ENCODE measurements around the gene JSRP1. TPM values are rescaled to one million over a fixed set of nuclear protein-coding genes. Genes with fewer than 3 reads are reported as not detected.

JSRP1 gene
- total and polyA plus RNA-seq, 2 experiments from 2014 or later, result 2.4 to 3.1 TPM

DNA sequence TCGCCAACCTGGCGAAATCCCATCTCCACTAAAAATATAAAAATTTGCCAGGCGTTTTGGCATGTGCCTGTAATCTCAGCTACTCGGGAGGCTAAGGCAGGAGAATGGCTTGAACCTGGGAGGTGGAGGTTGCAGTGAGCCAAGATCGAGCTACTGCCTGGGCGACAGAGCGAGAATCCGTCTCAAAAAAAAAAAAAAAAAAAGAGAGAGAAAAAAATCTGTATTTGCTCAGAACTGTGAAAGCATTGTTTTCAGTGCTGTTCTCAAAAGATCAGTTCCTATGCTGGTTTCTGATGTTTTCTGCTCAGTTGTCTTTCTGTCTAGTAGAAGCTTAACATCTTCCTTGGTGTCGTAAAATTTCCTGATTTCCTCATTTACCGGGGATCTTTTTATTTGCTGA lies 17.0 kb downstream of the JSRP1 start:
- peaks cover 15% of the 10 kb centered on the region; the same call in 2 of the 3 replicates for H3K9me3 Mint-ChIP-seq
- TF ChIP-seq, protein P1, sequence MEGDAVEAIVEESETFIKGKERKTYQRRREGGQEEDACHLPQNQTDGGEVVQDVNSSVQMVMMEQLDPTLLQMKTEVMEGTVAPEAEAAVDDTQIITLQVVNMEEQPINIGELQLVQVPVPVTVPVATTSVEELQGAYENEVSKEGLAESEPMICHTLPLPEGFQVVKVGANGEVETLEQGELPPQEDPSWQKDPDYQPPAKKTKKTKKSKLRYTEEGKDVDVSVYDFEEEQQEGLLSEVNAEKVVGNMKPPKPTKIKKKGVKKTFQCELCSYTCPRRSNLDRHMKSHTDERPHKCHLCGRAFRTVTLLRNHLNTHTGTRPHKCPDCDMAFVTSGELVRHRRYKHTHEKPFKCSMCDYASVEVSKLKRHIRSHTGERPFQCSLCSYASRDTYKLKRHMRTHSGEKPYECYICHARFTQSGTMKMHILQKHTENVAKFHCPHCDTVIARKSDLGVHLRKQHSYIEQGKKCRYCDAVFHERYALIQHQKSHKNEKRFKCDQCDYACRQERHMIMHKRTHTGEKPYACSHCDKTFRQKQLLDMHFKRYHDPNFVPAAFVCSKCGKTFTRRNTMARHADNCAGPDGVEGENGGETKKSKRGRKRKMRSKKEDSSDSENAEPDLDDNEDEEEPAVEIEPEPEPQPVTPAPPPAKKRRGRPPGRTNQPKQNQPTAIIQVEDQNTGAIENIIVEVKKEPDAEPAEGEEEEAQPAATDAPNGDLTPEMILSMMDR (conservative IDR thresholded peaks at IDR 0.05; ENCODE audit: low read depth in 2 of 2), result no peak
- TF ChIP-seq CREB1 (CRISPR knock-in tag; IDR thresholded peaks at IDR 0.05; ENCODE audit: low read depth), result no peak
- no peak for TF ChIP-seq EZH2 (IDR thresholded peaks at IDR 0.05; ENCODE audit: low read depth, unreplicated experiment)
- TF ChIP-seq JUNB (IDR thresholded peaks at IDR 0.05; ENCODE audit: unreplicated experiment), result no peak
- TF ChIP-seq, protein P2, sequence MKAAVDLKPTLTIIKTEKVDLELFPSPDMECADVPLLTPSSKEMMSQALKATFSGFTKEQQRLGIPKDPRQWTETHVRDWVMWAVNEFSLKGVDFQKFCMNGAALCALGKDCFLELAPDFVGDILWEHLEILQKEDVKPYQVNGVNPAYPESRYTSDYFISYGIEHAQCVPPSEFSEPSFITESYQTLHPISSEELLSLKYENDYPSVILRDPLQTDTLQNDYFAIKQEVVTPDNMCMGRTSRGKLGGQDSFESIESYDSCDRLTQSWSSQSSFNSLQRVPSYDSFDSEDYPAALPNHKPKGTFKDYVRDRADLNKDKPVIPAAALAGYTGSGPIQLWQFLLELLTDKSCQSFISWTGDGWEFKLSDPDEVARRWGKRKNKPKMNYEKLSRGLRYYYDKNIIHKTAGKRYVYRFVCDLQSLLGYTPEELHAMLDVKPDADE (IDR thresholded peaks at IDR 0.05), result no peak
- no peak for TF ChIP-seq EZH2phosphoT487 (IDR thresholded peaks at IDR 0.05; ENCODE audit: unreplicated experiment)
- no peak for TF ChIP-seq POLR2AphosphoS5 (IDR thresholded peaks at IDR 0.05; ENCODE audit: low read depth)
- Histone ChIP-seq H2AFZ (no peak overlapping the region), H3K4me1 (ENCODE audit: insufficient read depth) (peaks cover 32% of the 10 kb centered on the region), H3K4me3 (peak overlapping the region; percentile 96), H4K20me1 (replicated peaks; ENCODE audit: insufficient read depth) (peaks cover 52% of the 10 kb centered on the region), H3K9me2 (ENCODE audit: insufficient read depth) (no peaks in the 10 kb centered on the region), H3K27ac (ENCODE audit: low read depth) (peak overlapping the region; percentile 1), H3K27me3 (ENCODE audit: insufficient read depth) (no peaks in the 10 kb centered on the region), H3K4me2 (peak overlapping the region; percentile 97), H3K36me3 (ENCODE audit: insufficient read depth) (0 out of 2 replicates have a peak, but pooled peaks cover 4% of the 10 kb centered on the region), H3F3A (replicated peaks; ENCODE audit: low read depth) (peaks cover 22% of the 10 kb centered on the region; the same call in 1 of the 2 replicates), H3K79me2 (replicated peaks; ENCODE audit: insufficient read depth) (peaks cover 86% of the 10 kb centered on the region)
- peak overlapping the region; percentile 68; the same call in 1 of the 2 replicates for H3K27ac Mint-ChIP-seq
- peaks cover 43% of the 10 kb centered on the region for H3K4me1 Mint-ChIP-seq
- H3K36me3 Mint-ChIP-seq (ENCODE audit: low read depth), result peaks cover 47% of the 10 kb centered on the region
- H3K27me3 Mint-ChIP-seq (ENCODE audit: insufficient read depth, low read depth, poor library complexity), result peaks cover 17% of the 10 kb centered on the region
- H3K4me3 Mint-ChIP-seq, result peak overlapping the region; percentile 98
- ATAC-seq, result no peak
- no peak for DNase-seq (ENCODE audit: low spot score)

DNA sequence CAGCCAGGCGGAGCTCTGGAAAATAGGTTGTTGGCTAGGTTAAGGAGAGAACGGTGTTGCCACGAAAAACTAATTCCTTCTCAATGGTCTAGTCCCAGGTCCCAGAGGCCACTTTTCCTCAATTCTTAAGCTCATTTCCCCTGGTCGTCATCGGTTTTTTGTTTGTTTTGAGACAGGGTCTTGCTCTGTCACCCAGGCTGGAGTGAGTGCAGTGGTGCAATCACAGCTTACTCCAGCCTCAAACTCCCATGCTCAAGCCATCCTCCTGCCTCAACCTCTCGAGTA lies 18.4 kb downstream of the JSRP1 start:
- H3K4me2 ChIP-seq, result peak overlapping the region; percentile 97
- DNase-seq (ENCODE audit: low spot score) (no peak), ATAC-seq (no peak)
- H3K27me3 ChIP-seq (ENCODE audit: insufficient read depth), result no peaks in the 10 kb centered on the region
- H3K9me2 ChIP-seq (ENCODE audit: insufficient read depth), result no peaks in the 10 kb centered on the region
- Mint-ChIP-seq H3K4me3 (peak overlapping the region; percentile 98), H3K27me3 (ENCODE audit: insufficient read depth, low read depth, poor library complexity) (peaks cover 19% of the 10 kb centered on the region), H3K9me3 (peaks cover 15% of the 10 kb centered on the region; the same call in 2 of the 3 replicates), H3K36me3 (ENCODE audit: low read depth) (peaks cover 48% of the 10 kb centered on the region), H3K4me1 (peaks cover 45% of the 10 kb centered on the region), H3K27ac (peak overlapping the region; percentile 90; the same call in 1 of the 2 replicates)
- H3K79me2 ChIP-seq (replicated peaks; ENCODE audit: insufficient read depth), result peaks cover 80% of the 10 kb centered on the region
- TF ChIP-seq, protein P1 (conservative IDR thresholded peaks at IDR 0.05; ENCODE audit: low read depth in 2 of 2), result no peak
- TF ChIP-seq CREB1 (CRISPR knock-in tag; IDR thresholded peaks at IDR 0.05; ENCODE audit: low read depth) (no peak), JUNB (IDR thresholded peaks at IDR 0.05; ENCODE audit: unreplicated experiment) (no peak), ZNF114 (CRISPR knock-in tag; IDR thresholded peaks at IDR 0.05) (no peak), NANOG (IDR thresholded peaks at IDR 0.05; ENCODE audit: borderline replicate concordance) (no peak), STAT1 (IDR thresholded peaks at IDR 0.05; ENCODE audit: unreplicated experiment) (no peak)
- TF ChIP-seq, protein P2 (IDR thresholded peaks at IDR 0.05), result no peak
- H3K4me1 ChIP-seq (ENCODE audit: insufficient read depth), result peaks cover 32% of the 10 kb centered on the region
- no peak overlapping the region for H3K27ac ChIP-seq (ENCODE audit: low read depth)
- H4K20me1 ChIP-seq (replicated peaks; ENCODE audit: insufficient read depth), result peaks cover 45% of the 10 kb centered on the region
- peaks cover 23% of the 10 kb centered on the region; the same call in 1 of the 2 replicates for H3F3A ChIP-seq (replicated peaks; ENCODE audit: low read depth)
- H3K36me3 ChIP-seq (ENCODE audit: insufficient read depth), result no peaks in the 10 kb centered on the region
- peak overlapping the region; percentile 96 for H3K4me3 ChIP-seq
- H2AFZ ChIP-seq, result no peak overlapping the region

Data from GM23338 (cell line).